ENCODE measurements around the gene LTK. TPM values are rescaled to one million over a fixed set of nuclear protein-coding genes. Genes with fewer than 3 reads are reported as not detected.
A peak's percentile ranks its signal among the peaks of the same experiment; 100 is the strongest.

The LTK gene
- total and polyA plus RNA-seq, 2 donors (not counting 1 experiment from before 2014, with no cell fraction given) = 4.4 to 9.7 TPM

- CTCF ChIA-PET = interaction anchor here (1.3 kb wide), 1 partner anchor 45 kb away, joined by 3 read pairs; no protein-coding TSS in a partner anchor
- no peaks in the 10 kb centered on the region for H3K36me3 ChIP-seq (replicated peaks in 1 of 2; ENCODE audit: control extremely low read depth in 1 of 2, control insufficient read depth in 1 of 2, extremely low read depth in 1 of 2, insufficient read depth in 2 of 2, low read length in 1 of 2)
- no peak overlapping the region for H3K9ac ChIP-seq (ENCODE audit: low read length)
- intact Hi-C loops (cut with micrococcal nuclease) = loop anchor here (5.0 kb wide), 1 partner anchor 93 kb away; the partner anchor contains the start of gene RTF1
- no peak overlapping the region for H3K4me3 ChIP-seq (ENCODE audit: control extremely low read depth in 1 of 5, extremely low read depth in 1 of 5, insufficient read depth in 1 of 5, low read depth in 2 of 5, low read length in 4 of 5)
- no peaks in the 10 kb centered on the region for H3K9me3 Mint-ChIP-seq (ENCODE audit: insufficient read depth)
- POLR2A ChIA-PET = no interaction called here
- H3K4me1 Mint-ChIP-seq = peaks cover 27% of the 10 kb centered on the region
- H3K4me2 ChIP-seq (replicated peaks; ENCODE audit: low read depth, low read length, poor library complexity, severe bottlenecking) = no peak overlapping the region
- H3K27ac Mint-ChIP-seq = no peak overlapping the region
- H4K20me1 ChIP-seq (ENCODE audit: control insufficient read depth, insufficient read depth, low read length, poor library complexity, severe bottlenecking) = peaks cover 4% of the 10 kb centered on the region
- WGBS (ENCODE audit: insufficient coverage) = 84% methylated on average over 4 of the region's 7 CpGs
- H3K27me3 Mint-ChIP-seq = peaks cover 6% of the 10 kb centered on the region
- H3K4me1 ChIP-seq (ENCODE audit: control insufficient read depth in 2 of 2, insufficient read depth in 2 of 2, low read length in 2 of 2) = peaks cover 30% of the 10 kb centered on the region in 2 donors
- H3K27me3 ChIP-seq (replicated peaks in 1 of 4; ENCODE audit: control extremely low read depth in 1 of 4, control insufficient read depth in 3 of 4, insufficient read depth in 4 of 4, low read length in 3 of 4) = peaks cover 0 to 27% (median 11%) of the 10 kb centered on the region in 4 experiments
- H3K4me3 Mint-ChIP-seq = peak overlapping the region; percentile 45
- H3K27ac ChIP-seq (ENCODE audit: low read length in 2 of 2) = no peak overlapping the region
- H3K9me3 ChIP-seq (ENCODE audit: control extremely low read depth in 1 of 3, control insufficient read depth in 2 of 3, insufficient read depth in 1 of 3, low read length in 2 of 3) = peaks cover 0 to 11% (median 0%) of the 10 kb centered on the region in 3 donors
- ATAC-seq (ENCODE audit: low read depth) = no peak
- H3K79me2 ChIP-seq (ENCODE audit: control insufficient read depth, insufficient read depth, low read length) = no peaks in the 10 kb centered on the region
- no peak for DNase-seq
- H2AFZ ChIP-seq (ENCODE audit: insufficient read depth, low read depth, low read length, poor library complexity, severe bottlenecking) = no peak overlapping the region
- no peak for TF ChIP-seq CTCF (IDR thresholded peaks at IDR 0.05)
- no peak for TF ChIP-seq EZH2 (IDR thresholded peaks at IDR 0.05; ENCODE audit: borderline replicate concordance, insufficient read depth, low read depth, low read length, poor library complexity, severe bottlenecking)
These were observed 2.9 kb downstream of the LTK start for GRCh38 chr15:41510728-41511127.

- intact Hi-C loops (cut with micrococcal nuclease) = loop anchor here (1.0 kb wide), 1 partner anchor 43 kb away; no protein-coding TSS in a partner anchor
- DNase-seq (no peak), ATAC-seq (ENCODE audit: low read depth) (no peak)
- Histone ChIP-seq H4K20me1 (ENCODE audit: control insufficient read depth, insufficient read depth, low read length, poor library complexity, severe bottlenecking) (no peaks in the 10 kb centered on the region), H3K4me1 (ENCODE audit: control insufficient read depth in 2 of 2, insufficient read depth in 2 of 2, low read length in 2 of 2) (peaks cover 20 to 21% of the 10 kb centered on the region in 2 donors), H3K27ac (ENCODE audit: low read length in 2 of 2) (no peak overlapping the region), H3K4me2 (replicated peaks; ENCODE audit: low read depth, low read length, poor library complexity, severe bottlenecking) (no peak overlapping the region), H2AFZ (ENCODE audit: insufficient read depth, low read depth, low read length, poor library complexity, severe bottlenecking) (no peak overlapping the region), H3K36me3 (replicated peaks in 1 of 2; ENCODE audit: control extremely low read depth in 1 of 2, control insufficient read depth in 1 of 2, extremely low read depth in 1 of 2, insufficient read depth in 2 of 2, low read length in 1 of 2) (no peaks in the 10 kb centered on the region), H3K4me3 (ENCODE audit: control extremely low read depth in 1 of 5, extremely low read depth in 1 of 5, insufficient read depth in 1 of 5, low read depth in 2 of 5, low read length in 4 of 5) (no peak overlapping the region), H3K79me2 (ENCODE audit: control insufficient read depth, insufficient read depth, low read length) (no peaks in the 10 kb centered on the region), H3K9me3 (ENCODE audit: control extremely low read depth in 1 of 3, control insufficient read depth in 2 of 3, insufficient read depth in 1 of 3, low read length in 2 of 3) (peaks cover 0 to 9% (median 0%) of the 10 kb centered on the region in 3 donors), H3K9ac (ENCODE audit: low read length) (no peak overlapping the region), H3K27me3 (replicated peaks in 1 of 4; ENCODE audit: control extremely low read depth in 1 of 4, control insufficient read depth in 3 of 4, insufficient read depth in 4 of 4, low read length in 3 of 4) (peaks cover 0 to 20% (median 10%) of the 10 kb centered on the region in 4 experiments)
- ChIA-PET CTCF (interaction anchor here (0.7 to 2.6 kb wide), 3 partner anchors 10 to 223 kb away, joined by 3 to 15 read pairs (median 3); no protein-coding TSS in a partner anchor), POLR2A (no interaction called here)
- 90% methylated on average over 7 of the region's 7 CpGs for WGBS (ENCODE audit: insufficient coverage)
- Mint-ChIP-seq H3K27ac (no peak overlapping the region), H3K4me1 (peaks cover 16% of the 10 kb centered on the region), H3K27me3 (peaks cover 6% of the 10 kb centered on the region), H3K4me3 (no peak overlapping the region), H3K9me3 (ENCODE audit: insufficient read depth) (no peaks in the 10 kb centered on the region)
- no peak for TF ChIP-seq EZH2 (IDR thresholded peaks at IDR 0.05; ENCODE audit: borderline replicate concordance, insufficient read depth, low read depth, low read length, poor library complexity, severe bottlenecking)
- no peak for TF ChIP-seq CTCF (IDR thresholded peaks at IDR 0.05)
These were observed 5.8 kb downstream of the LTK start for GRCh38 chr15:41507820-41508290.

All from B cell (primary cell).